Measurements from ENCODE around the gene CABLES1. TPM values are rescaled to one million over a fixed set of nuclear protein-coding genes. Genes with fewer than 3 reads are reported as not detected.

Gene CABLES1
- polyA plus RNA-seq, 3 donors = 0.09 to 0.15 TPM; not detected in 1

DNA sequence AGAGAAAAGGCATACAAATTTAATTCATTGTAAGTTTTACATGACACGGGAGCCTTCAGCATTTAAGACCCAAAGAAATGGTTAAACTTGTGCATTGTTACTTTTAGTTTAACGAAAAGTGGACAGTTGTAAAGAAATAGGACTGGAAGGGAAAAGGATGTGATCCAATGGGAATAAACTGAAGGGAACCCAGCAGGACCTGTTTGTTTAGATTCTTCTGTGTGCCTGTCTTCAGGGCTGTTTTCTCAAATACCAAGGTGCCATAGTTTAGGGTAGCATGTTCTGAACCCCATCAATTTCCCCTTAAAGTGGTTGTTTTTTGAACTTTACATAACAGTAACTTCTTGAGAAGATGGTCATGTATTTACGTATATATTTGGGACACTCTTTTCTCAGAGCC is 30.3 kb upstream of the CABLES1 start:
- intact Hi-C loops (cut with micrococcal nuclease) = loop anchor here in 1 of 2 donors (10.0 kb wide), 1 partner anchor 60 kb away; no protein-coding TSS in a partner anchor
- H3K27me3 Mint-ChIP-seq (ENCODE audit: low read depth in 3 of 3) = peaks cover 1 to 15% (median 8%) of the 10 kb centered on the region in 3 donors
- H3K9ac ChIP-seq (ENCODE audit: insufficient read depth, low read length, poor library complexity, severe bottlenecking) = no peak overlapping the region

DNA sequence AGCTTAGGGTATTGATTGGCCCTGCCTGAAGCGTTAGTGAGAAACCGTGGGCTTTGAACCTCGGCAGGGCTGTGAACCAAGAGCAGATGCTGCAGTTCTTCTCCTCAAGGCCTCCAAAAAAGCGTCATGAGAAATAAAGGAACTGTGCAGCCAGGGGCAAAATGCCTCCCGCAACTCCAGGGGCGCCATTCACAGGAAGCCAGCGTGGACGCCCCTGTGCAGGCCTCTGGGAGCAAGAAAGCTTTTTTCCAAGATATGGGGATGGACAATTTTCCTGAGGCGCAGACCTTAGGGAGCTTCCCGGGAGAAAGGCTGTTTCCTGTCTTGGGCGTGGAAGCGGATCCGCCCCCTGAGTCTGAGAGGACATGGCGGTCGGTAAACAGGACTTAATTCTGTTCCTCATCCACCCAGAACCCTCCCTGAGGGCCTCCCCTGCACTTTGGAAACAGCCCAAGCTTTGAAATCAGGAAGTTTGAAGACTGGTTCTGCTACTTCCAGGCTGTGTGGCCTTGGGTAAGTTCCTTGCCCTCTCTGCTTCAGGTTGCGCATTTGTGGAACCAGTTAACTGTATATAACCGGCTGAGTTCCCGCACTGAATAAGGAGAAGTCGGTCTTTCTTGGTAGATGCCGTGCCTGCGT is 29.6 kb upstream of the CABLES1 start:
- Mint-ChIP-seq H3K4me3 (peak overlapping the region in 1 of 2 donors; percentile 3), H3K9me3 (peaks cover 0 to 6% (median 2%) of the 10 kb centered on the region in 7 donors), H3K27ac (peak overlapping the region in 1 of 7 donors; percentile 78), H3K36me3 (no peaks in the 10 kb centered on the region), H3K4me1 (peaks cover 11% of the 10 kb centered on the region), H3K27me3 (ENCODE audit: low read depth in 3 of 3) (peaks cover 1 to 15% (median 10%) of the 10 kb centered on the region in 3 donors)
- Histone ChIP-seq H3K9ac (ENCODE audit: insufficient read depth, low read length, poor library complexity, severe bottlenecking) (no peak overlapping the region), H2AFZ (ENCODE audit: insufficient read depth, low read depth, low read length, poor library complexity, severe bottlenecking) (no peak overlapping the region), H3K79me2 (ENCODE audit: insufficient read depth, low read length) (no peaks in the 10 kb centered on the region), H3K27me3 (ENCODE audit: control insufficient read depth in 2 of 2, insufficient read depth in 2 of 2, low read length in 2 of 2) (no peaks in the 10 kb centered on the region), H3K36me3 (replicated peaks in 1 of 2; ENCODE audit: control insufficient read depth in 1 of 2, insufficient read depth in 2 of 2, low read length in 2 of 2) (no peaks in the 10 kb centered on the region), H3K4me2 (replicated peaks; ENCODE audit: extremely low read depth, low read length, poor library complexity, severe bottlenecking) (no peak overlapping the region), H4K20me1 (ENCODE audit: insufficient read depth, low read length) (no peaks in the 10 kb centered on the region), H3K4me3 (replicated peaks in 1 of 3; ENCODE audit: low read depth in 2 of 3, low read length in 3 of 3) (no peak overlapping the region), H3K9me3 (replicated peaks in 1 of 2; ENCODE audit: control insufficient read depth in 1 of 2, insufficient read depth in 1 of 2, low read length in 2 of 2) (peaks cover 0 to under 1% of the 10 kb centered on the region in 2 donors), H3K4me1 (ENCODE audit: control insufficient read depth in 1 of 2, insufficient read depth in 2 of 2, low read length in 2 of 2) (no peaks in the 10 kb centered on the region), H3K27ac (ENCODE audit: low read depth in 1 of 2, low read length in 2 of 2) (no peak overlapping the region)
- intact Hi-C loops (cut with micrococcal nuclease) = loop anchor here in 1 of 2 donors (10.0 kb wide), 1 partner anchor 61 kb away; no protein-coding TSS in a partner anchor
- TF ChIP-seq CTCF (IDR thresholded peaks at IDR 0.05) = no peak
- 82% methylated on average over 15 of the region's 21 CpGs for WGBS (ENCODE audit: insufficient coverage)
- DNase-seq = no peak

More for the DNA sequence above, 30.3 kb upstream of the CABLES1 start:
- Histone ChIP-seq H3K4me1 (ENCODE audit: control insufficient read depth in 1 of 2, insufficient read depth in 2 of 2, low read length in 2 of 2) (no peaks in the 10 kb centered on the region), H3K27ac (ENCODE audit: low read depth in 1 of 2, low read length in 2 of 2) (no peak overlapping the region), H3K79me2 (ENCODE audit: insufficient read depth, low read length) (no peaks in the 10 kb centered on the region), H3K9me3 (replicated peaks in 1 of 2; ENCODE audit: control insufficient read depth in 1 of 2, insufficient read depth in 1 of 2, low read length in 2 of 2) (no peaks in the 10 kb centered on the region), H3K36me3 (replicated peaks in 1 of 2; ENCODE audit: control insufficient read depth in 1 of 2, insufficient read depth in 2 of 2, low read length in 2 of 2) (no peaks in the 10 kb centered on the region), H4K20me1 (ENCODE audit: insufficient read depth, low read length) (no peaks in the 10 kb centered on the region), H2AFZ (ENCODE audit: insufficient read depth, low read depth, low read length, poor library complexity, severe bottlenecking) (no peak overlapping the region), H3K4me3 (replicated peaks in 1 of 3; ENCODE audit: low read depth in 2 of 3, low read length in 3 of 3) (no peak overlapping the region), H3K4me2 (replicated peaks; ENCODE audit: extremely low read depth, low read length, poor library complexity, severe bottlenecking) (no peak overlapping the region), H3K27me3 (ENCODE audit: control insufficient read depth in 2 of 2, insufficient read depth in 2 of 2, low read length in 2 of 2) (no peaks in the 10 kb centered on the region)
- H3K27ac Mint-ChIP-seq = peak overlapping the region in 1 of 7 donors; percentile 54
- DNase-seq = no peak
- H3K36me3 Mint-ChIP-seq = no peaks in the 10 kb centered on the region
- peaks cover 11% of the 10 kb centered on the region for H3K4me1 Mint-ChIP-seq
- WGBS (ENCODE audit: insufficient coverage) = 100% methylated on average over 2 of the region's 3 CpGs
- peaks cover 0 to 6% (median 2%) of the 10 kb centered on the region in 7 donors for H3K9me3 Mint-ChIP-seq
- H3K4me3 Mint-ChIP-seq = no peak overlapping the region
- TF ChIP-seq CTCF (IDR thresholded peaks at IDR 0.05) = no peak
